Left ventricle myocardium inferior (tissue), 1 donor: ENCODE data around the gene SCD. TPM values are rescaled to one million over a fixed set of nuclear protein-coding genes. Genes with fewer than 3 reads are reported as not detected.

Experiments used
- DNase-seq: peaks from one replicate; pipeline ENCODE4 v3.0.0-alpha.2; 2020
- H3K27ac ChIP-seq: fragments of 200-600 bp; replicated peaks from 2 replicates; pipeline ENCODE4 v1.8.0; 2021
- H3K27me3 ChIP-seq: fragments of 200-600 bp; 2 replicates; pipeline ENCODE4 v1.8.0; 2021; ENCODE audit warnings: low read depth
- H3K36me3 ChIP-seq: fragments of 200-600 bp; 2 replicates; pipeline ENCODE4 v1.8.0; 2021
- H3K4me1 ChIP-seq: fragments of 200-600 bp; 2 replicates; pipeline ENCODE4 v1.8.0; 2021
- H3K4me3 ChIP-seq: fragments of 200-600 bp; 2 replicates; pipeline ENCODE4 v1.8.0; 2021; ENCODE audit warnings: mild to moderate bottlenecking, moderate library complexity
- H3K9me3 ChIP-seq: fragments of 200-600 bp; replicated peaks from 2 replicates; pipeline ENCODE4 v1.8.0; 2021
- intact Hi-C: fragments of 100-400 bp; cut with micrococcal nuclease; formaldehyde crosslinking; loops from one replicate; pipeline ENCODE4 v1.11.0; 2022
- total RNA-seq: library from RNA; stranded (reverse); fragmentation: NEBNext Ultra II Directional; extraction: Animal tissue kit (Norgen Biotek cat#: 25700); gene quantifications from one replicate; pipeline ENCODE4 v1.2.1, GENCODE V29; 2021
- TF ChIP-seq, protein P1 (sequence below): fragments of 200-600 bp; IDR thresholded peaks from 2 replicates; pipeline ENCODE4 v1.8.0; 2021; ENCODE audit warnings: antibody characterized with exemption, mild to moderate bottlenecking, borderline replicate concordance
- donor health status: DM: no; HTN: yes; CAD: no; lungs with severe emphysema.

The SCD gene
- total RNA-seq, 1 donor from 2014 or later, result 4.8 TPM

DNA sequence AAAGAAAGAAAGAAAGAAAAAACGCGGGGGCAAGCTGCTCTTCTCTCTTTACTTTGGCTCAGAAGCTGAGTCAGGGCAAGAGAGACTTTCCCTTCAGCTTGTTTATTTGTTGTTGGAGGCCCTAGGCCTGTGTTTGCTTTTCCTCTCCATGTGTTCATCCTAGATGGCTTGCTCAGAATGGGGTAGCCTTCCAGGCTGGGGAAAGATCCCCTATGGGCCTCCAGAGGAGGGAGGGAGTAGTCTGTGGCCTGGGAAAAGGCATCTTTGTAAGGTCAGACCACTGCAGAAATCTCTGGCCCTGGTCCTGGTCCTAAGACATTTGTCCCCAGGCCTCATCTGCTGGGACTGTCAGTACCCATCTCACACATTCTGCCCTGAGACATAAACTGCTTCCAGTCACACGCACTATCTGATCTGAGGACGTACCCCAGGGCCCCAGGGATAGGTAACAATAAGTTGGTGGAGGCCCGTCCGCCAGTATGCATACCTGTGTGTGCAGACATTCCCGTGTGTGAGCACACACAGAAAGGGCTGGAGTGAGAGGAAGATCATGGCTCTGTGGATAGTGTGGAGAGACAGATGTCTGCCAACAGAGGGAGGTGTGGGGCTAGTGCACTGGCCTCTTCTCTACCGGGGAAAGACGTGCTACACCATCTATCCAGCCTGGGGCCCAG is 4.9 kb upstream of the SCD start:
- Histone ChIP-seq H3K9me3 (no peaks in the 10 kb centered on the region), H3K4me3 (no peak overlapping the region), H3K4me1 (peaks cover 12% of the 10 kb centered on the region), H3K36me3 (no peaks in the 10 kb centered on the region), H3K27me3 (peaks cover 44% of the 10 kb centered on the region), H3K27ac (no peak overlapping the region)
- TF ChIP-seq, protein P1, sequence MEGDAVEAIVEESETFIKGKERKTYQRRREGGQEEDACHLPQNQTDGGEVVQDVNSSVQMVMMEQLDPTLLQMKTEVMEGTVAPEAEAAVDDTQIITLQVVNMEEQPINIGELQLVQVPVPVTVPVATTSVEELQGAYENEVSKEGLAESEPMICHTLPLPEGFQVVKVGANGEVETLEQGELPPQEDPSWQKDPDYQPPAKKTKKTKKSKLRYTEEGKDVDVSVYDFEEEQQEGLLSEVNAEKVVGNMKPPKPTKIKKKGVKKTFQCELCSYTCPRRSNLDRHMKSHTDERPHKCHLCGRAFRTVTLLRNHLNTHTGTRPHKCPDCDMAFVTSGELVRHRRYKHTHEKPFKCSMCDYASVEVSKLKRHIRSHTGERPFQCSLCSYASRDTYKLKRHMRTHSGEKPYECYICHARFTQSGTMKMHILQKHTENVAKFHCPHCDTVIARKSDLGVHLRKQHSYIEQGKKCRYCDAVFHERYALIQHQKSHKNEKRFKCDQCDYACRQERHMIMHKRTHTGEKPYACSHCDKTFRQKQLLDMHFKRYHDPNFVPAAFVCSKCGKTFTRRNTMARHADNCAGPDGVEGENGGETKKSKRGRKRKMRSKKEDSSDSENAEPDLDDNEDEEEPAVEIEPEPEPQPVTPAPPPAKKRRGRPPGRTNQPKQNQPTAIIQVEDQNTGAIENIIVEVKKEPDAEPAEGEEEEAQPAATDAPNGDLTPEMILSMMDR, result peak; percentile 77
- DNase-seq, result no peak
- intact Hi-C loops, result no loop called here

DNA sequence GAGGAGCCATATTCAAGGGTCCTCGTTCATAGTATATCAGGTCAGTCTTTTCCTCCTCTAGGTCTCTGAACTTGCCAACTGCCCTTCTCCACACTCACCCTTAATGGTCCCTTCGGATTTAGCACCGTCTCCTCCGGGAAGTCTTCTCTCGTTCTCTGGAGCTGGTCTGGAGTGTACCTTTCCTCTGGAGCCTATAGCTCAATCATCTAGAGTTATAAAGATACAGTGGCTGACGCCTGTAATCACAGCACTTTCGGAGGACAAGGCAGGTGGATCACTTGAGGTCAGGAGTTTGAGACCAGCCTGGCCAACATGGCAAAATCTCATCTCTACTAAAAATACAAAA is 4.4 kb upstream of the SCD start:
- Histone ChIP-seq H3K4me3 (no peak overlapping the region), H3K9me3 (no peaks in the 10 kb centered on the region), H3K27ac (no peak overlapping the region), H3K36me3 (no peaks in the 10 kb centered on the region), H3K4me1 (peaks cover 18% of the 10 kb centered on the region), H3K27me3 (peaks cover 45% of the 10 kb centered on the region)
- no peak for DNase-seq
- intact Hi-C loops, result no loop called here
- TF ChIP-seq, protein P1, result no peak

DNA sequence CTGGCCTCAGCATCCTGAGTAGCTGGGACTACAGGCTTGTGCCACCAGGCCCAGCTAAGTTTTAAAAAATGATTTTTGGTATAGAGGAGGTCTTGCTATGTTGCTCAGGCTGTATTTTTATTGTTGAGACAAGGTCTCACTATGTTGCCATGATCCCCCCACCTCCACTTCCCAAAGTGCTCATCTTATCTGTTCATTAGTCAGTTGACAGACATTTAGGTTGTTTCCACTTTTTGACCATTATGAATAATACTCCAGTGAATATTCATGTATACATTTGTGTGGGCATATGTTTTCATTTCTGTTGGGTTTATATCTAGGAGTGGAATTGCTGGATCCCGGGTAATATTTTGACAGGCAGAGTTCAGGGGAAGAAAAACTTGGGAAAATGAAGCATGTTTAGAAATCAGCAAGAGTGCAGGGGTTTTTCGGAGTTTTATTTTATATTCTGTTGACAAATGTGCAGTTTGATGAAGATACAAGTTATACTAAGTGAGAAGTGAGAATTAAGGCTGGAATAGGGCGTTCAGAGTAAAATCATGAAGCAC is 2.7 kb upstream of the SCD start:
- H3K27me3 ChIP-seq, result peaks cover 57% of the 10 kb centered on the region
- H3K9me3 ChIP-seq, result no peaks in the 10 kb centered on the region
- no peak overlapping the region for H3K27ac ChIP-seq
- intact Hi-C loops, result no loop called here
- TF ChIP-seq, protein P1, result no peak
- DNase-seq, result no peak
- no peak overlapping the region for H3K4me3 ChIP-seq
- H3K4me1 ChIP-seq, result peaks cover 22% of the 10 kb centered on the region
- H3K36me3 ChIP-seq, result no peaks in the 10 kb centered on the region

DNA sequence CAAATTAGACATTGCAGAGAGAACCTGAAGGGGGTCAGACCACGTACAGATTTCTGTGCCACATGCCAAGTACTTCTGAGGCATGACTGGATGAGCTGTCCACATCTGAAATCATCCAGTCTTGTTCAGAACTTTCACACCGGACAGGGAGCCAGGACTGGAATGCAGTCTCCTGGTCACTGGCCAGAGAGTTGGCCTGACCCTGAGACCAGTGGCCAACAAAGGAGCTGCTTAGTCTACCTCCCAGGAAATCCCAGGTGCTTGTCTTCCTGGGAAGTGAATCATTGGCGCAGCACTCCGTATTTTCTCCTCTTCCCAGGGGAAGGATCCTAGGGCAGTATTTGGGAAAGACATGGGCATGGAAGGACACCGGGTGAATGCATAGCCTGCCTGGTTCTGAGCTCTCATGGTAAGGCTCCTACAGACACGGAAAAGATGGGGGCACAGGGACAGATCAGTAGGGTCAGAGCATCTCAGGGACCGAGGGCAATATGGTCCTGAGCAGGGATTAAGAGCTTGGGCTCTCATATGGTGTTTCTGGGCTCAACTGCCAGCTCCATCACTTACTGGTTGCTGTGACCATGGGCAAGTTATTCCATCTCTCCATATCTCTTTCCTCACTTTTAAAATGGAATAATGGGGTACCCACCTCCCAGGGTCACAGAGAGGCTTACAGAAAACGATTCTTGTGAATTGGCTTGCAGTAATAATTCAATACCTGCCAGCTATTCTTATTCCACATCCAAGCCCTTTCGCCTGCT is 1.3 kb upstream of the SCD start:
- intact Hi-C loops, result no loop called here
- Histone ChIP-seq H3K9me3 (no peaks in the 10 kb centered on the region), H3K4me1 (peaks cover 22% of the 10 kb centered on the region), H3K36me3 (no peaks in the 10 kb centered on the region), H3K27me3 (peaks cover 57% of the 10 kb centered on the region), H3K27ac (no peak overlapping the region), H3K4me3 (peak overlapping the region; percentile 69)
- DNase-seq, result no peak
- TF ChIP-seq, protein P1, result no peak

DNA sequence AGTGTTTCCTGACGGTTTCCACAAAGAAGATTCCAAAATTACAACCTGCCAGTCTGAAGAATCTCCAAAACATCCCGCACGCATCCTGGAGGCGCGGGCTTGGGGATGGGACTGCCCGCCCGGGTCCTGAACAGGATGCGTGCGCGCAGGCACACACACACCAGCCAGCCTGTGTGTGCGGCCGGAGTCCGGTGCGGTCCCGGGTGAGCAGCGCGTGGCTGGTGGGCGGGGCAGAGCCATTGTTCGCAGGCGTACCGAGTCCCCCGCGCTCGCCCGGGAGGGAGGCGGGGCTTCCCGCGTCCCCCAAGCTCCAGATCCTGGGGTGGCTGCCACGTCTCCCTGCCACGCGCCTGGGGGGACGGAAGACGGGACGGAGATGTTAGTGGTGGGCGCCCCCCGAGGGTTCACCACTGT is 675 bp upstream of the SCD start:
- Histone ChIP-seq H3K36me3 (no peaks in the 10 kb centered on the region), H3K27me3 (peaks cover 60% of the 10 kb centered on the region), H3K9me3 (no peaks in the 10 kb centered on the region), H3K27ac (no peak overlapping the region), H3K4me3 (peak overlapping the region; percentile 69), H3K4me1 (peaks cover 22% of the 10 kb centered on the region)
- TF ChIP-seq, protein P1, result no peak
- DNase-seq, result peak; percentile 42
- intact Hi-C loops, result no loop called here
